Smooth muscle cell (in vitro differentiated cells): Measurements from ENCODE around the gene ARHGAP24. TPM values are rescaled to one million over a fixed set of nuclear protein-coding genes. Genes with fewer than 3 reads are reported as not detected.

Experiments
- DNase-seq: peaks from one replicate; lab custom pipeline; 2025; ENCODE audit not compliant: unreplicated experiment; lab: John Stamatoyannopoulos, UW
- H2AFZ ChIP-seq: fragments of 200-600 bp; sonication (generic); 2 replicates; pipeline ENCODE4 v1.6.0; 2016; ENCODE audit warnings: antibody characterized with exemption, low read depth, mild to moderate bottlenecking
- H3F3A ChIP-seq: fragments of 200-600 bp; sonication (generic); 2 replicates; pipeline ENCODE4 v1.6.0; 2017; ENCODE audit warnings: antibody characterized with exemption, low read depth
- H3K27ac ChIP-seq: fragments of 200-600 bp; sonication (generic); 2 replicates; pipeline ENCODE4 v1.5.1; 2016; ENCODE audit warnings: low read depth, mild to moderate bottlenecking
- H3K27me3 ChIP-seq: fragments of 200-600 bp; sonication (generic); 2 replicates; pipeline ENCODE4 v1.6.1; 2016; ENCODE audit warnings: low read depth, mild to moderate bottlenecking
- H3K36me3 ChIP-seq: fragments of 200-600 bp; sonication (generic); 2 replicates; pipeline ENCODE4 v1.5.1; 2016; ENCODE audit warnings: low read depth
- H3K4me1 ChIP-seq: fragments of 200-600 bp; sonication (generic); 2 replicates; pipeline ENCODE4 v1.5.1; 2016; ENCODE audit warnings: low read depth
- H3K4me2 ChIP-seq: fragments of 200-600 bp; sonication (generic); 2 replicates; pipeline ENCODE4 v1.6.0; 2016; ENCODE audit warnings: mild to moderate bottlenecking
- H3K4me3 ChIP-seq: fragments of 200-600 bp; sonication (generic); 2 replicates; pipeline ENCODE4 v1.5.1; 2016; ENCODE audit warnings: mild to moderate bottlenecking
- H3K79me2 ChIP-seq: fragments of 200-600 bp; sonication (generic); 2 replicates; pipeline ENCODE4 v1.6.0; 2016; ENCODE audit warnings: low read depth, mild to moderate bottlenecking
- H3K9ac ChIP-seq: fragments of 200-600 bp; sonication (generic); 2 replicates; pipeline ENCODE4 v1.6.0; 2016; ENCODE audit warnings: low read depth
- H3K9me3 ChIP-seq: fragments of 200-600 bp; sonication (generic); replicated peaks from 2 replicates; pipeline ENCODE4 v1.5.1; 2016; ENCODE audit warnings: low read depth
- H4K20me1 ChIP-seq: fragments of 200-600 bp; sonication (generic); 2 replicates; pipeline ENCODE4 v1.6.0; 2016; ENCODE audit warnings: low read depth
- CTCF ChIP-seq: fragments of 200-600 bp; sonication (generic); IDR thresholded peaks from 2 replicates; pipeline ENCODE4 v1.5.1; 2017; ENCODE audit warnings: borderline replicate concordance, mild to moderate bottlenecking, antibody characterized with exemption; ENCODE audit not compliant: insufficient read depth, poor library complexity, severe bottlenecking
- whole genome bisulfite sequencing: methylation state at CpG from one replicate; pipeline ENCODE4 v1.1.7; 2016; ENCODE audit warnings: low lambda C conversion rate; 5-methylcytosine and 5-hydroxymethylcytosine counted together
- polyA plus RNA-seq: library from polyadenylated mRNA; unstranded; fragments of >200 nt; fragmentation: Nextera tagmentation; extraction: Ambion mirVana; gene quantifications from 2 replicates; pipeline ENCODE4 v1.2.1, GENCODE V29; 2016
- total RNA-seq: library from RNA; depleted of rRNA; stranded (reverse); fragments of >200 nt; gene quantifications from 2 replicates; pipeline ENCODE4 v1.2.3, GENCODE V29; 2014

Gene ARHGAP24
- total and polyA plus RNA-seq, 2 experiments from 2014 or later: 4.9 to 18.2 TPM

GRCh38 chr4:85722807-85723206 is 247.9 kb downstream of the ARHGAP24 start:
- H3K79me2 ChIP-seq: no peaks in the 10 kb centered on the region
- no peak for DNase-seq
- H3K27me3 ChIP-seq: no peaks in the 10 kb centered on the region
- no peaks in the 10 kb centered on the region for H4K20me1 ChIP-seq
- no peaks in the 10 kb centered on the region for H3K36me3 ChIP-seq
- H3K4me1 ChIP-seq: no peaks in the 10 kb centered on the region
- no peak overlapping the region for H3K4me3 ChIP-seq
- H3F3A ChIP-seq: peaks cover 8% of the 10 kb centered on the region
- TF ChIP-seq CTCF: no peak
- H3K4me2 ChIP-seq: no peak overlapping the region
- no peak overlapping the region for H3K27ac ChIP-seq
- H2AFZ ChIP-seq: no peak overlapping the region
- H3K9ac ChIP-seq: no peak overlapping the region
- 89% methylated on average over 2 of the region's 2 CpGs for WGBS
- H3K9me3 ChIP-seq: no peaks in the 10 kb centered on the region

- no peak overlapping the region for H3K4me3 ChIP-seq
- no peak for DNase-seq
- no peaks in the 10 kb centered on the region for H4K20me1 ChIP-seq
- no peak overlapping the region for H3K9ac ChIP-seq
- H3K9me3 ChIP-seq: no peaks in the 10 kb centered on the region
- no peaks in the 10 kb centered on the region for H3K36me3 ChIP-seq
- H3K27ac ChIP-seq: no peak overlapping the region
- no peaks in the 10 kb centered on the region for H3K4me1 ChIP-seq
- no peaks in the 10 kb centered on the region for H3K27me3 ChIP-seq
- TF ChIP-seq CTCF: no peak
- 94% methylated on average over 3 of the region's 3 CpGs for WGBS
- no peaks in the 10 kb centered on the region for H3K79me2 ChIP-seq
- no peak overlapping the region for H2AFZ ChIP-seq
- H3F3A ChIP-seq: peaks cover 8% of the 10 kb centered on the region
- peak overlapping the region; percentile 8 for H3K4me2 ChIP-seq
Measured at GRCh38 chr4:85724791-85725563, 250.0 kb downstream of the ARHGAP24 start.

- no peaks in the 10 kb centered on the region for H3K9me3 ChIP-seq
- WGBS: 50% methylated on average over 2 of the region's 2 CpGs
- H3F3A ChIP-seq: peaks cover 8% of the 10 kb centered on the region
- H3K4me2 ChIP-seq: peak overlapping the region; percentile 8
- no peak overlapping the region for H3K4me3 ChIP-seq
- TF ChIP-seq CTCF: no peak
- H3K9ac ChIP-seq: no peak overlapping the region
- no peaks in the 10 kb centered on the region for H3K36me3 ChIP-seq
- H3K27ac ChIP-seq: no peak overlapping the region
- no peaks in the 10 kb centered on the region for H3K79me2 ChIP-seq
- no peak for DNase-seq
- no peaks in the 10 kb centered on the region for H3K4me1 ChIP-seq
- H3K27me3 ChIP-seq: no peaks in the 10 kb centered on the region
- H2AFZ ChIP-seq: no peak overlapping the region
- no peaks in the 10 kb centered on the region for H4K20me1 ChIP-seq
Measured at GRCh38 chr4:85725721-85726170, 250.8 kb downstream of the ARHGAP24 start.

GRCh38 chr4:85726555-85726954 is 251.6 kb downstream of the ARHGAP24 start:
- no peak overlapping the region for H3K9ac ChIP-seq

More at GRCh38 chr4:85726555-85726954, 251.6 kb downstream of the ARHGAP24 start:
- DNase-seq: no peak
- Histone ChIP-seq H4K20me1 (no peaks in the 10 kb centered on the region), H3K36me3 (no peaks in the 10 kb centered on the region), H3K4me3 (no peak overlapping the region), H3K4me2 (no peak overlapping the region), H3K79me2 (no peaks in the 10 kb centered on the region), H3K9me3 (no peaks in the 10 kb centered on the region), H3K4me1 (no peaks in the 10 kb centered on the region), H3K27me3 (no peaks in the 10 kb centered on the region), H3K27ac (no peak overlapping the region), H3F3A (peaks cover 8% of the 10 kb centered on the region), H2AFZ (no peak overlapping the region)
- 93% methylated on average over 8 of the region's 8 CpGs for WGBS
- TF ChIP-seq CTCF: no peak
